GM23338 (cell line): ENCODE data around the gene HAO1.

Experiments
- CTCF ChIP-seq, 2 experiments: fragments of 200-600 bp in 1 of 2; sonication (generic) in 1 of 2; conservative IDR thresholded peaks; 2 replicates each; pipeline versions ENCODE4 v1.5.1 to v1.6.1; 2016 to 2017; ENCODE audit warnings: antibody characterized with exemption in 2 of 2, low read depth in 2 of 2, mild to moderate bottlenecking in 2 of 2, moderate library complexity in 1 of 2
- EZH2phosphoT487 ChIP-seq: fragments of 200-600 bp; sonication (generic); IDR thresholded peaks from one replicate; pipeline ENCODE4 v1.8.1; 2018; ENCODE audit warnings: antibody characterized with exemption; ENCODE audit not compliant: unreplicated experiment
- REST ChIP-seq: IDR thresholded peaks from one replicate; pipeline ENCODE4 v1.6.1; 2018; ENCODE audit warnings: antibody characterized with exemption; ENCODE audit not compliant: unreplicated experiment

- TF ChIP-seq EZH2phosphoT487 (no peak), CTCF (conservative IDR thresholded peaks at IDR 0.05; ENCODE audit: low read depth in 2 of 2) (no peak), REST (no peak)
These were observed 31.4 kb downstream of the HAO1 start for GRCh38 chr20:7908905-7909304.
